ENCODE measurements around the gene ATP6V1C2. TPM values are rescaled to one million over a fixed set of nuclear protein-coding genes. Genes with fewer than 3 reads are reported as not detected.

Gene ATP6V1C2
- polyA plus RNA-seq, 2 of the 4 experiments (the other 2 are of a cell fraction) = 0.08 to 0.14 TPM

GRCh38 chr2:10753876-10754275 is 32.4 kb downstream of the ATP6V1C2 start:
- no peak for ATAC-seq
- TF ChIP-seq EHF (CRISPR knock-in tag; IDR thresholded peaks at IDR 0.05) = no peak
- no peak for TF ChIP-seq FOXS1 (CRISPR knock-in tag; IDR thresholded peaks at IDR 0.05)
- no peak for TF ChIP-seq TP53 (CRISPR knock-in tag; IDR thresholded peaks at IDR 0.05)
- no peak for TF ChIP-seq RAD21 (conservative IDR thresholded peaks at IDR 0.05 in 1 of 2, IDR thresholded peaks at IDR 0.05 in 1 of 2)
- TF ChIP-seq EP300 (IDR thresholded peaks at IDR 0.05) = no peak
- TF ChIP-seq CBX2 (IDR thresholded peaks at IDR 0.05; ENCODE audit: borderline replicate concordance, low read depth) = no peak
- no peak for TF ChIP-seq ELK1 (IDR thresholded peaks at IDR 0.05; ENCODE audit: low read depth, low read length)
- no peak for TF ChIP-seq SREBF2 (IDR thresholded peaks at IDR 0.05)
- no peak for TF ChIP-seq KDM1A (IDR thresholded peaks at IDR 0.05; ENCODE audit: low read depth)
- no peak for TF ChIP-seq ATOH8 (CRISPR knock-in tag; IDR thresholded peaks at IDR 0.05; ENCODE audit: low read depth)
- TF ChIP-seq BHLHE40 (IDR thresholded peaks at IDR 0.05; ENCODE audit: low read depth, low read length) = no peak
- TF ChIP-seq RNF2 (IDR thresholded peaks at IDR 0.05; ENCODE audit: borderline replicate concordance, low read depth) = no peak
- no peak for TF ChIP-seq USF2 (IDR thresholded peaks at IDR 0.05)
- ChIA-PET POLR2A (no interaction called here), CTCF (interaction anchor here (0.9 to 1.0 kb wide), 2 partner anchors 10 to 45 kb away, joined by 3 to 4 read pairs; no protein-coding TSS in a partner anchor)
- Histone ChIP-seq H3K9me3 (no peaks in the 10 kb centered on the region), H3K4me3 (no peak overlapping the region), H3K4me2 (no peak overlapping the region), H3K27ac (no peak overlapping the region), H3K4me1 (no peaks in the 10 kb centered on the region)
- 61% methylated on average over 8 of the region's 8 CpGs for whole genome bisulfite sequencing (ENCODE audit: missing lambda C conversion rate)
- DNase-seq (ENCODE audit: low read depth in 1 of 2, low spot score in 1 of 2) = no peak
- no peak for FAIRE-seq

- ChIA-PET POLR2A (no interaction called here), CTCF (no interaction called here)
- H3K27ac ChIP-seq = no peak overlapping the region
- DNase-seq (ENCODE audit: low read depth in 1 of 2, low spot score in 1 of 2) = no peak
- no peak for ATAC-seq
- no peak for FAIRE-seq
- WGBS (ENCODE audit: missing lambda C conversion rate) = 58% methylated on average over 7 of the region's 7 CpGs
- no peak overlapping the region for H3K4me2 ChIP-seq
- no peak overlapping the region for H3K4me3 ChIP-seq
- H3K4me1 ChIP-seq = no peaks in the 10 kb centered on the region
- no peaks in the 10 kb centered on the region for H3K9me3 ChIP-seq
- TF ChIP-seq HDAC2 (IDR thresholded peaks at IDR 0.05) (no peak), MAX (IDR thresholded peaks at IDR 0.05) (no peak), CHD2 (IDR thresholded peaks at IDR 0.05; ENCODE audit: low read length, partially characterized antibody) (no peak), NR3C1 (IDR thresholded peaks at IDR 0.05) (no peak), KDM5A (IDR thresholded peaks at IDR 0.05) (no peak), JUN (IDR thresholded peaks at IDR 0.05) (no peak), RCOR1 (IDR thresholded peaks at IDR 0.05; ENCODE audit: low read depth, low read length) (no peak), HMGXB4 (CRISPR knock-in tag; IDR thresholded peaks at IDR 0.05; ENCODE audit: borderline replicate concordance) (no peak), TFCP2L1 (CRISPR knock-in tag; IDR thresholded peaks at IDR 0.05) (no peak), ZNF302 (CRISPR knock-in tag; IDR thresholded peaks at IDR 0.05) (no peak), TP53 (CRISPR knock-in tag; IDR thresholded peaks at IDR 0.05) (no peak), HOXA7 (CRISPR knock-in tag; IDR thresholded peaks at IDR 0.05) (no peak), JUNB (IDR thresholded peaks at IDR 0.05) (no peak), MAZ (IDR thresholded peaks at IDR 0.05; ENCODE audit: borderline replicate concordance, low read depth, low read length) (no peak), MAFK (IDR thresholded peaks at IDR 0.05; ENCODE audit: partially characterized antibody) (no peak), ZFP36 (IDR thresholded peaks at IDR 0.05; ENCODE audit: borderline replicate concordance, partially characterized antibody) (no peak), GATA3 (IDR thresholded peaks at IDR 0.05; ENCODE audit: borderline replicate concordance) (no peak)
Measured at GRCh38 chr2:10755621-10756020, 34.2 kb downstream of the ATP6V1C2 start.
